GM23338 (cell line): ENCODE measurements around the gene THSD4. TPM values are rescaled to one million over a fixed set of nuclear protein-coding genes. Genes with fewer than 3 reads are reported as not detected.

Experiments used
- ATAC-seq: fragments of 200-7000 bp; cut with Tn5 transposase; 3 replicates; pipeline ENCODE4 v1.9.1; 2020
- DNase-seq: peaks from one replicate; pipeline ENCODE4 v3.0.0-alpha.2; 2015; ENCODE audit warnings: low spot score
- H2AFZ ChIP-seq: fragments of 200-600 bp; sonication (generic); 2 replicates; pipeline ENCODE4 v1.8.0; 2016; ENCODE audit warnings: antibody characterized with exemption, mild to moderate bottlenecking, moderate library complexity
- H3F3A ChIP-seq: fragments of 200-600 bp; sonication (generic); replicated peaks from 2 replicates; pipeline ENCODE4 v1.8.0; 2017; ENCODE audit warnings: antibody characterized with exemption, mixed run types, low read depth
- H3K27ac ChIP-seq: fragments of 200-600 bp; sonication (generic); 2 replicates; pipeline ENCODE4 v1.6.1; 2016; ENCODE audit warnings: low read depth
- H3K27me3 ChIP-seq: fragments of 200-600 bp; sonication (generic); 2 replicates; pipeline ENCODE4 v1.8.0; 2016; ENCODE audit warnings: mild to moderate bottlenecking, mixed run types, moderate library complexity; ENCODE audit not compliant: insufficient read depth
- H3K36me3 ChIP-seq: fragments of 200-600 bp; sonication (generic); 2 replicates; pipeline ENCODE4 v1.8.0; 2016; ENCODE audit warnings: mild to moderate bottlenecking; ENCODE audit not compliant: insufficient read depth
- H3K4me1 ChIP-seq: fragments of 200-600 bp; sonication (generic); 2 replicates; pipeline ENCODE4 v1.8.0; 2016; ENCODE audit warnings: mild to moderate bottlenecking, moderate library complexity; ENCODE audit not compliant: insufficient read depth
- H3K4me2 ChIP-seq: fragments of 200-600 bp; sonication (generic); 2 replicates; pipeline ENCODE4 v1.7.1; 2017; ENCODE audit warnings: mixed run types
- H3K4me3 ChIP-seq: fragments of 200-600 bp; sonication (generic); 2 replicates; pipeline ENCODE4 v1.6.1; 2016; ENCODE audit warnings: mixed run types
- H3K79me2 ChIP-seq: fragments of 200-600 bp; sonication (generic); replicated peaks from 2 replicates; pipeline ENCODE4 v1.8.0; 2017; ENCODE audit warnings: mild to moderate bottlenecking; ENCODE audit not compliant: insufficient read depth
- H3K9me2 ChIP-seq: fragments of 200-600 bp; sonication (generic); 2 replicates; pipeline ENCODE4 v1.8.0; 2017; ENCODE audit not compliant: insufficient read depth
- H4K20me1 ChIP-seq: fragments of 200-600 bp; sonication (generic); replicated peaks from 2 replicates; pipeline ENCODE4 v1.8.0; 2017; ENCODE audit warnings: mild to moderate bottlenecking; ENCODE audit not compliant: insufficient read depth
- H3K27ac Mint-ChIP-seq: 2 replicates; pipeline ENCODE4 v1.8.0; 2020; ENCODE audit warnings: inconsistent platforms, mild to moderate bottlenecking, moderate library complexity, mixed read lengths
- H3K27me3 Mint-ChIP-seq: 3 replicates; pipeline ENCODE4 v1.8.0; 2022; ENCODE audit warnings: low read depth, mild to moderate bottlenecking, moderate library complexity, mixed read lengths, inconsistent platforms; ENCODE audit not compliant: insufficient read depth, poor library complexity
- H3K36me3 Mint-ChIP-seq: 3 replicates; pipeline ENCODE4 v1.8.0; 2021; ENCODE audit warnings: low read depth, mild to moderate bottlenecking, inconsistent platforms, moderate library complexity, mixed read lengths
- H3K4me1 Mint-ChIP-seq: 3 replicates; pipeline ENCODE4 v1.8.0; 2020; ENCODE audit warnings: mild to moderate bottlenecking, inconsistent platforms, mixed read lengths
- H3K4me3 Mint-ChIP-seq: 3 replicates; pipeline ENCODE4 v1.8.0; 2021; ENCODE audit warnings: moderate library complexity, mild to moderate bottlenecking, inconsistent platforms, mixed read lengths
- H3K9me3 Mint-ChIP-seq: 3 replicates; pipeline ENCODE4 v1.8.0; 2020; ENCODE audit warnings: moderate library complexity, mild to moderate bottlenecking, inconsistent platforms, mixed read lengths
- CREB1 ChIP-seq: fragments of 250-450 bp; sonication (Bioruptor Pico); IDR thresholded peaks from 2 replicates; pipeline ENCODE4 v1.5.0; 2020; ENCODE audit warnings: low read depth, mild to moderate bottlenecking, moderate library complexity
- CTCF ChIP-seq, 2 experiments: fragments of 200-600 bp in 1 of 2; sonication (generic) in 1 of 2; conservative IDR thresholded peaks; 2 replicates each; pipeline versions ENCODE4 v1.5.1 to v1.6.1; 2016 to 2017; ENCODE audit warnings: antibody characterized with exemption in 2 of 2, low read depth in 2 of 2, mild to moderate bottlenecking in 2 of 2, moderate library complexity in 1 of 2
- EZH2 ChIP-seq: fragments of 200-600 bp; sonication (generic); IDR thresholded peaks from one replicate; pipeline ENCODE4 v1.8.0; 2017; ENCODE audit warnings: antibody characterized with exemption, mild to moderate bottlenecking, low read depth; ENCODE audit not compliant: unreplicated experiment
- EZH2phosphoT487 ChIP-seq: fragments of 200-600 bp; sonication (generic); IDR thresholded peaks from one replicate; pipeline ENCODE4 v1.8.1; 2018; ENCODE audit warnings: antibody characterized with exemption; ENCODE audit not compliant: unreplicated experiment
- JUNB ChIP-seq: IDR thresholded peaks from one replicate; pipeline ENCODE4 v1.6.1; 2016; ENCODE audit warnings: antibody characterized with exemption; ENCODE audit not compliant: unreplicated experiment
- NANOG ChIP-seq: IDR thresholded peaks from 2 replicates; pipeline ENCODE4 v1.6.1; 2016; ENCODE audit warnings: antibody characterized with exemption, borderline replicate concordance
- POLR2AphosphoS5 ChIP-seq: IDR thresholded peaks from 2 replicates; pipeline ENCODE4 v1.6.1; 2016; ENCODE audit warnings: antibody characterized with exemption, low read depth
- REST ChIP-seq: IDR thresholded peaks from one replicate; pipeline ENCODE4 v1.6.1; 2018; ENCODE audit warnings: antibody characterized with exemption; ENCODE audit not compliant: unreplicated experiment
- STAT1 ChIP-seq: IDR thresholded peaks from one replicate; pipeline ENCODE4 v1.6.1; 2016; ENCODE audit warnings: antibody characterized with exemption; ENCODE audit not compliant: unreplicated experiment
- ZNF114 ChIP-seq: fragments of 250-450 bp; sonication (Bioruptor Pico); IDR thresholded peaks from 2 replicates; pipeline ENCODE4 v1.5.0; 2020; ENCODE audit warnings: mild to moderate bottlenecking, moderate library complexity
- ZNF331 ChIP-seq: fragments of 250-450 bp; sonication (Bioruptor Pico); IDR thresholded peaks from 2 replicates; pipeline ENCODE4 v1.5.0; 2020; ENCODE audit warnings: low read depth, mild to moderate bottlenecking, moderate library complexity
- ZNF462 ChIP-seq: fragments of 250-450 bp; sonication (Bioruptor Pico); IDR thresholded peaks from 2 replicates; pipeline ENCODE4 v1.5.0; 2020; ENCODE audit warnings: mild to moderate bottlenecking, moderate library complexity
- polyA plus RNA-seq: library from polyadenylated mRNA; unstranded; fragments of >200 nt; fragmentation: Nextera tagmentation; extraction: Ambion mirVana; gene quantifications from 2 replicates; pipeline ENCODE4 v1.2.1, GENCODE V29; 2016
- total RNA-seq: library from RNA; depleted of rRNA; stranded (reverse); fragments of >200 nt; shearing (Covaris generic); gene quantifications from 2 replicates; pipeline ENCODE4 v1.2.3, GENCODE V29; 2014
- TF ChIP-seq, protein P1 (sequence below): IDR thresholded peaks from 2 replicates; pipeline ENCODE4 v1.6.1; 2016; ENCODE audit warnings: antibody characterized with exemption

THSD4 gene
- total and polyA plus RNA-seq, 2 experiments from 2014 or later: 2.0 to 7.4 TPM

GRCh38 chr15:71071529-71071928 is 43.7 kb upstream of the THSD4 start:
- Histone ChIP-seq H2AFZ (no peak overlapping the region), H3K4me2 (no peak overlapping the region), H3F3A (no peaks in the 10 kb centered on the region), H3K36me3 (no peaks in the 10 kb centered on the region), H3K27ac (no peak overlapping the region), H3K27me3 (no peaks in the 10 kb centered on the region), H3K4me3 (no peak overlapping the region), H3K9me2 (peaks cover 15% of the 10 kb centered on the region), H3K79me2 (no peaks in the 10 kb centered on the region), H3K4me1 (no peaks in the 10 kb centered on the region), H4K20me1 (no peaks in the 10 kb centered on the region)
- Mint-ChIP-seq H3K9me3 (peaks cover 8% of the 10 kb centered on the region; the same call in 2 of the 3 replicates), H3K4me1 (no peaks in the 10 kb centered on the region), H3K27me3 (no peaks in the 10 kb centered on the region), H3K36me3 (0 out of 3 replicates have a peak, but pooled peaks cover 4% of the 10 kb centered on the region), H3K4me3 (no peak overlapping the region), H3K27ac (no peak overlapping the region)
- DNase-seq (no peak), ATAC-seq (no peak)
- no peak for TF ChIP-seq EZH2phosphoT487
- no peak for TF ChIP-seq POLR2AphosphoS5
- no peak for TF ChIP-seq REST
- no peak for TF ChIP-seq ZNF114 (CRISPR knock-in tag)
- no peak for TF ChIP-seq ZNF462 (CRISPR knock-in tag)
- no peak for TF ChIP-seq CREB1 (CRISPR knock-in tag)
- TF ChIP-seq JUNB: no peak
- TF ChIP-seq, protein P1, sequence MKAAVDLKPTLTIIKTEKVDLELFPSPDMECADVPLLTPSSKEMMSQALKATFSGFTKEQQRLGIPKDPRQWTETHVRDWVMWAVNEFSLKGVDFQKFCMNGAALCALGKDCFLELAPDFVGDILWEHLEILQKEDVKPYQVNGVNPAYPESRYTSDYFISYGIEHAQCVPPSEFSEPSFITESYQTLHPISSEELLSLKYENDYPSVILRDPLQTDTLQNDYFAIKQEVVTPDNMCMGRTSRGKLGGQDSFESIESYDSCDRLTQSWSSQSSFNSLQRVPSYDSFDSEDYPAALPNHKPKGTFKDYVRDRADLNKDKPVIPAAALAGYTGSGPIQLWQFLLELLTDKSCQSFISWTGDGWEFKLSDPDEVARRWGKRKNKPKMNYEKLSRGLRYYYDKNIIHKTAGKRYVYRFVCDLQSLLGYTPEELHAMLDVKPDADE: no peak
- TF ChIP-seq NANOG: no peak
- no peak for TF ChIP-seq CTCF (conservative IDR thresholded peaks at IDR 0.05; ENCODE audit: low read depth in 2 of 2)
- no peak for TF ChIP-seq ZNF331 (CRISPR knock-in tag)
- no peak for TF ChIP-seq EZH2
- no peak for TF ChIP-seq STAT1
